HEK293 (cell line): ENCODE measurements around the gene TNFSF13B.

ENCODE experiments used
- CTCF ChIA-PET: fragments of 350-600 bp; formaldehyde crosslinking; extraction: SDS; loops from one replicate; lab custom pipeline; 2021; ENCODE audit warnings: antibody characterized with exemption; lab: Yijun Ruan, JAX
- POLR2A ChIA-PET: fragments of 300-600 bp; formaldehyde crosslinking; extraction: SDS; loops from one replicate; lab custom pipeline; 2020; ENCODE audit warnings: antibody characterized with exemption, inconsistent platforms; lab: Yijun Ruan, JAX
- H3K27ac ChIP-seq: fragments of 200-500 bp; sonication (Bioruptor generic); 2 replicates; pipeline ENCODE4 v1.5.1; 2014; ENCODE audit warnings: low read depth, low read length, control low read depth, inconsistent platforms; ENCODE audit errors: extremely low read depth
- H3K36me3 ChIP-seq, 2 experiments: fragments of 200-500 bp in 1 of 2; sonication (Bioruptor generic) in 1 of 2; 1 replicate in 1 of 2; 2 replicates in 1 of 2; pipeline ENCODE4 v1.5.1; 2014 to 2017; ENCODE audit warnings: inconsistent platforms in 2 of 2, low read length in 2 of 2; ENCODE audit not compliant: control insufficient read depth in 2 of 2, insufficient read depth in 1 of 2
- H3K4me1 ChIP-seq: fragments of 200-500 bp; sonication (Bioruptor generic); 2 replicates; pipeline ENCODE4 v1.5.1; 2014; ENCODE audit warnings: mild to moderate bottlenecking, low read length, inconsistent platforms; ENCODE audit not compliant: control insufficient read depth, insufficient read depth
- H3K4me3 ChIP-seq: 2 replicates; pipeline ENCODE4 v1.5.1; 2011; ENCODE audit warnings: low read depth, mild to moderate bottlenecking, control low read depth, low read length, moderate library complexity
- H3K9me3 ChIP-seq: fragments of 200-500 bp; sonication (Bioruptor generic); 2 replicates; pipeline ENCODE4 v1.5.1; 2014; ENCODE audit warnings: low read depth, low read length, inconsistent platforms; ENCODE audit not compliant: control insufficient read depth, insufficient read depth
- BCL11B ChIP-seq: fragments of 450-650 bp; formaldehyde crosslinking; IDR thresholded peaks from 2 replicates; pipeline ENCODE4 v1.5.1; 2016; ENCODE audit warnings: low read depth, missing biosample characterization, missing genetic modification characterization
- FEZF1 ChIP-seq: fragments of 450-650 bp; formaldehyde crosslinking; IDR thresholded peaks from 2 replicates; pipeline ENCODE4 v1.5.1; 2016; ENCODE audit warnings: missing biosample characterization, missing genetic modification characterization
- GLIS1 ChIP-seq: fragments of 450-650 bp; formaldehyde crosslinking; IDR thresholded peaks from 2 replicates; pipeline ENCODE4 v1.5.1; 2016; ENCODE audit warnings: missing biosample characterization, missing genetic modification characterization
- GLIS2 ChIP-seq: fragments of 450-650 bp; formaldehyde crosslinking; IDR thresholded peaks from 2 replicates; pipeline ENCODE4 v1.5.1; 2016; ENCODE audit warnings: missing biosample characterization, missing genetic modification characterization
- OSR2 ChIP-seq: fragments of 450-650 bp; formaldehyde crosslinking; IDR thresholded peaks from 2 replicates; pipeline ENCODE4 v1.5.1; 2016; ENCODE audit warnings: missing biosample characterization, missing genetic modification characterization
- SCRT2 ChIP-seq: fragments of 450-650 bp; formaldehyde crosslinking; IDR thresholded peaks from 2 replicates; pipeline ENCODE4 v1.5.1; 2016; ENCODE audit warnings: missing biosample characterization, missing genetic modification characterization
- ZNF121 ChIP-seq: fragments of 450-650 bp; formaldehyde crosslinking; IDR thresholded peaks from 2 replicates; pipeline ENCODE4 v1.5.1; 2016; ENCODE audit warnings: missing biosample characterization, missing genetic modification characterization
- ZNF223 ChIP-seq: fragments of 450-650 bp; formaldehyde crosslinking; IDR thresholded peaks from 2 replicates; pipeline ENCODE4 v1.5.1; 2016; ENCODE audit warnings: missing biosample characterization, missing genetic modification characterization
- ZNF248 ChIP-seq: fragments of 450-650 bp; formaldehyde crosslinking; IDR thresholded peaks from 2 replicates; pipeline ENCODE4 v1.5.1; 2017; ENCODE audit warnings: missing biosample characterization, missing genetic modification characterization
- ZNF362 ChIP-seq: fragments of 450-650 bp; formaldehyde crosslinking; IDR thresholded peaks from 2 replicates; pipeline ENCODE4 v1.5.1; 2016; ENCODE audit warnings: missing biosample characterization, missing genetic modification characterization
- ZNF394 ChIP-seq: fragments of 450-650 bp; formaldehyde crosslinking; IDR thresholded peaks from 2 replicates; pipeline ENCODE4 v1.5.1; 2016; ENCODE audit warnings: missing biosample characterization, missing genetic modification characterization, mild to moderate bottlenecking, moderate library complexity, borderline replicate concordance
- ZNF544 ChIP-seq: fragments of 450-650 bp; formaldehyde crosslinking; IDR thresholded peaks from 2 replicates; pipeline ENCODE4 v1.5.0; 2017; ENCODE audit warnings: missing biosample characterization, missing genetic modification characterization
- ZNF596 ChIP-seq: fragments of 450-650 bp; IDR thresholded peaks from 2 replicates; pipeline ENCODE4 v1.5.0; 2018; ENCODE audit warnings: missing biosample characterization, mild to moderate bottlenecking, missing genetic modification characterization, moderate library complexity
- ZNF623 ChIP-seq: fragments of 450-650 bp; formaldehyde crosslinking; IDR thresholded peaks from 2 replicates; pipeline ENCODE4 v1.5.1; 2016; ENCODE audit warnings: missing biosample characterization, missing genetic modification characterization
- ZNF701 ChIP-seq: fragments of 450-650 bp; formaldehyde crosslinking; IDR thresholded peaks from 2 replicates; pipeline ENCODE4 v1.5.1; 2016; ENCODE audit warnings: missing biosample characterization, missing genetic modification characterization
- ZNF776 ChIP-seq: fragments of 450-650 bp; formaldehyde crosslinking; IDR thresholded peaks from 2 replicates; pipeline ENCODE4 v1.5.0; 2017; ENCODE audit warnings: missing biosample characterization, missing genetic modification characterization, borderline replicate concordance
- ZNF792 ChIP-seq: fragments of 450-650 bp; formaldehyde crosslinking; IDR thresholded peaks from 2 replicates; pipeline ENCODE4 v1.5.1; 2016; ENCODE audit warnings: missing biosample characterization, missing genetic modification characterization
- ZNF843 ChIP-seq: fragments of 450-650 bp; formaldehyde crosslinking; IDR thresholded peaks from 2 replicates; pipeline ENCODE4 v1.5.1; 2016; ENCODE audit warnings: missing biosample characterization, missing genetic modification characterization
- TF ChIP-seq, protein P1 (sequence below): fragments of 450-650 bp; formaldehyde crosslinking; IDR thresholded peaks from 2 replicates; pipeline ENCODE4 v1.5.1; 2017; ENCODE audit warnings: missing biosample characterization, missing genetic modification characterization
- TF ChIP-seq, protein P2 (sequence below): fragments of 450-650 bp; formaldehyde crosslinking; IDR thresholded peaks from 2 replicates; pipeline ENCODE4 v1.5.1; 2016; ENCODE audit warnings: missing biosample characterization, missing genetic modification characterization

The TNFSF13B gene

GRCh38 chr13:108269601-108270328, at the start of gene TNFSF13B:
TSS of gene TNFSF13B (plus strand) at chr13:108269718. CDS start at chr13:108269896, 178 bp downstream.
- no peaks in the 10 kb centered on the region for H3K36me3 ChIP-seq
- no peaks in the 10 kb centered on the region for H3K9me3 ChIP-seq
- H3K27ac ChIP-seq = no peak within 1 kb of the TSS
- H3K4me3 ChIP-seq = no peak within 1 kb of the TSS
- no peak for TF ChIP-seq OSR2 (tag by site-specific recombination)
- CTCF ChIA-PET = no interaction called here
- POLR2A ChIA-PET = no interaction called here
- H3K4me1 ChIP-seq = no peaks in the 10 kb centered on the region

DNA sequence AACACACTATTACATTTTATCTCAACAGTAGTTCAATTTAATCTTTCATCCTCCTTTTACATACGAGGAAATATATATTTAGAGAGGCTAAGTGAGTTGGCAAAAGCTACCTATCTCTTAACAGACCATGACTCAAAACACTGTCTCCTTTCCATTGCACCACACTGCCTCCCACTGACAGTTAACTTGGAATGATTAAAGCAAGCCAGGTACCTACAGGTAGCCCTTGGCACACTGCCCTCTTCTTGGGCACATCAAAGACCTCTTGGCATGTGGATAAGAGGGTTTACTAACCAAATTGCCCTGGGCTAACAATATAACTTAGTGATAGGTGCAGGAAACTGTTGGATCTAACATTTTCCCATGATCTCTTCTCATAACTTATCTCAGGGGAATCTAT, 49.5 kb upstream of the TNFSF13B start:
- TF ChIP-seq SCRT2 (tag by site-specific recombination) (peak; percentile 83), ZNF776 (tag by site-specific recombination) (no peak)
- TF ChIP-seq, protein P1, sequence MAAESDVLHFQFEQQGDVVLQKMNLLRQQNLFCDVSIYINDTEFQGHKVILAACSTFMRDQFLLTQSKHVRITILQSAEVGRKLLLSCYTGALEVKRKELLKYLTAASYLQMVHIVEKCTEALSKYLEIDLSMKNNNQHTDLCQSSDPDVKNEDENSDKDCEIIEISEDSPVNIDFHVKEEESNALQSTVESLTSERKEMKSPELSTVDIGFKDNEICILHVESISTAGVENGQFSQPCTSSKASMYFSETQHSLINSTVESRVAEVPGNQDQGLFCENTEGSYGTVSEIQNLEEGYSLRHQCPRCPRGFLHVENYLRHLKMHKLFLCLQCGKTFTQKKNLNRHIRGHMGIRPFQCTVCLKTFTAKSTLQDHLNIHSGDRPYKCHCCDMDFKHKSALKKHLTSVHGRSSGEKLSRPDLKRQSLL (tag by site-specific recombination) = no peak
- Histone ChIP-seq H3K4me1 (peaks cover 5% of the 10 kb centered on the region; the same call in 1 of the 2 replicates), H3K36me3 (no peaks in the 10 kb centered on the region), H3K9me3 (no peaks in the 10 kb centered on the region), H3K4me3 (no peak overlapping the region), H3K27ac (no peak overlapping the region)
- ChIA-PET POLR2A (no interaction called here), CTCF (no interaction called here)

DNA sequence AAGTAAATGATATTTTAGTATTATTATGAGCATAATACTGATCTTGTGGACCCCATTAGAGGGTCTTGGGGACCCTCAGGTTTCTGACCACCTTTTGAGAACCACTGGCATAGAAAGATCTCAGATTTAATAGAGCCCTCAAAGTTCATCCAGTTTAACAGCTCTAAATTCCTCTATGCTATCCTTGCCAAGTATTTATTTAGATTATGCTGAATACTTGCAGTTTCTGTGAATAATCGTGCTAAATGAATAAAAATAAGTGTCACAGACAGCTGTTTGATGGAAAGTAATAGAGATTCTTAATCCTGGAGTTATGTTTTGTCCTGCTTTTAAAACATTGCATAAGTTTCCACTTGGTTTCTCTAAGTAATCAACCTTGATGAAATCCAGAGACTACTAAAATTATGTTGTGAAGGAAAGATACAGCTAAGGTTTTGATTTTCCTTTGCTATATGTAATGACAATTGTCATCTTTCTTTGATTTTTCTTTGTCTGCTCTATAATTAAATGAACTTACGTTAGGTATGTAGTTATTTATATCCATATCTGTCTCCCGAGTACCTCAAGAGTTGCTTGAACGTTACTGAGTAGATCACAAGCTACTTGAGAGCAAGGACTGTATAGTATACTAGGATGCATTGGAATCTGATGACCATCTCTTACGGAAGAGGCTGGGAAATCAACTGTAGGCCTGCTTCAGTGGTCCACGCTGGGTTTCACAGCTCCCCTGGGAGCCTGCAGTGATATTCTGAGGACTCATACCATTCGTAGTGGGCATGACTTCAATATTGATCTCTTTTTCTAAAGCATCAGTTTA, 45.6 kb upstream of the TNFSF13B start:
- H3K4me1 ChIP-seq = peaks cover 11% of the 10 kb centered on the region
- ChIA-PET POLR2A (no interaction called here), CTCF (interaction anchor here (0.5 kb wide), 1 partner anchor 12 kb away, joined by 3 read pairs; no protein-coding TSS in a partner anchor)
- H3K36me3 ChIP-seq = no peaks in the 10 kb centered on the region
- no peak overlapping the region for H3K4me3 ChIP-seq
- no peak overlapping the region for H3K27ac ChIP-seq
- H3K9me3 ChIP-seq = no peaks in the 10 kb centered on the region
- no peak for TF ChIP-seq ZNF544 (tag by site-specific recombination)
- no peak for TF ChIP-seq ZNF701 (tag by site-specific recombination)
- no peak for TF ChIP-seq GLIS2
- TF ChIP-seq BCL11B (tag by site-specific recombination) = no peak
- no peak for TF ChIP-seq ZNF596 (tag by site-specific recombination)
- TF ChIP-seq ZNF792 (tag by site-specific recombination) = no peak
- no peak for TF ChIP-seq ZNF843 (tag by site-specific recombination)
- no peak for TF ChIP-seq FEZF1 (tag by site-specific recombination)
- TF ChIP-seq, protein P2, sequence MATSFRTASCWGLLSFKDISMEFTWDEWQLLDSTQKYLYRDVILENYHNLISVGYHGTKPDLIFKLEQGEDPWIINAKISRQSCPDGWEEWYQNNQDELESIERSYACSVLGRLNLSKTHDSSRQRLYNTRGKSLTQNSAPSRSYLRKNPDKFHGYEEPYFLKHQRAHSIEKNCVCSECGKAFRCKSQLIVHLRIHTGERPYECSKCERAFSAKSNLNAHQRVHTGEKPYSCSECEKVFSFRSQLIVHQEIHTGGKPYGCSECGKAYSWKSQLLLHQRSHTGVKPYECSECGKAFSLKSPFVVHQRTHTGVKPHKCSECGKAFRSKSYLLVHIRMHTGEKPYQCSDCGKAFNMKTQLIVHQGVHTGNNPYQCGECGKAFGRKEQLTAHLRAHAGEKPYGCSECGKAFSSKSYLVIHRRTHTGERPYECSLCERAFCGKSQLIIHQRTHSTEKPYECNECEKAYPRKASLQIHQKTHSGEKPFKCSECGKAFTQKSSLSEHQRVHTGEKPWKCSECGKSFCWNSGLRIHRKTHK (tag by site-specific recombination) = no peak
- no peak for TF ChIP-seq ZNF248 (tag by site-specific recombination)
- no peak for TF ChIP-seq ZNF223 (tag by site-specific recombination)
- TF ChIP-seq, protein P1 (tag by site-specific recombination) = no peak
- TF ChIP-seq ZNF394 (tag by site-specific recombination) = no peak
- no peak for TF ChIP-seq ZNF121
- TF ChIP-seq ZNF362 (tag by site-specific recombination) = no peak
- no peak for TF ChIP-seq ZNF623 (tag by site-specific recombination)
- TF ChIP-seq GLIS1 = no peak
